PC-9 (cell line): ENCODE measurements around the gene LCK. TPM values are rescaled to one million over a fixed set of nuclear protein-coding genes. Genes with fewer than 3 reads are reported as not detected.

Source experiments
- BruUV-seq: library from RNA; stranded (reverse); fragments of 400-500 nt; replicated peaks from 2 replicates; lab custom pipeline; 2021; lab: Mats Ljungman, UMichigan
- CTCF ChIA-PET: fragments of 300-600 bp; sonication (Branson Sonifier 250); formaldehyde crosslinking; loops from one replicate; lab custom pipeline; 2022; ENCODE audit warnings: antibody characterized with exemption; lab: Charles Lee
- POLR2A ChIA-PET: fragments of 300-600 bp; sonication (Branson Sonifier 250); formaldehyde crosslinking; loops from one replicate; lab custom pipeline; 2022; ENCODE audit warnings: antibody characterized with exemption; ENCODE audit not compliant: unreplicated experiment; lab: Charles Lee
- DNase-seq, 2 experiments: peaks; one replicate each; pipeline versions ENCODE4 v3.0.0 to v3.0.0-alpha.2; 2015 to 2022; ENCODE audit warnings: mixed read lengths in 1 of 2
- H2AFZ ChIP-seq: fragments of 200-600 bp; sonication (generic); 2 replicates; pipeline ENCODE4 v1.8.1; 2017; ENCODE audit warnings: antibody characterized with exemption
- H3F3A ChIP-seq: fragments of 200-600 bp; sonication (generic); 2 replicates; pipeline ENCODE4 v1.8.1; 2017; ENCODE audit warnings: antibody characterized with exemption, mild to moderate bottlenecking, low read depth; ENCODE audit not compliant: insufficient read depth
- H3K27ac ChIP-seq: fragments of 200-600 bp; sonication (generic); 2 replicates; pipeline ENCODE4 v1.6.1; 2016; ENCODE audit warnings: mixed run types
- H3K27me3 ChIP-seq: fragments of 200-600 bp; sonication (generic); 2 replicates; pipeline ENCODE4 v1.6.1; 2016; ENCODE audit warnings: low read depth, mixed run types; ENCODE audit not compliant: insufficient read depth
- H3K36me3 ChIP-seq: fragments of 200-600 bp; sonication (generic); 2 replicates; pipeline ENCODE4 v1.6.1; 2016; ENCODE audit warnings: low read depth, mixed run types
- H3K4me1 ChIP-seq: fragments of 200-600 bp; sonication (generic); replicated peaks from 2 replicates; pipeline ENCODE4 v1.6.1; 2016; ENCODE audit warnings: mixed run types; ENCODE audit not compliant: insufficient read depth
- H3K4me2 ChIP-seq: fragments of 200-600 bp; sonication (generic); 2 replicates; pipeline ENCODE4 v1.6.1; 2017; ENCODE audit warnings: mixed run types
- H3K4me3 ChIP-seq: fragments of 200-600 bp; sonication (generic); 2 replicates; pipeline ENCODE4 v1.6.1; 2016; ENCODE audit warnings: mixed run types
- H3K79me2 ChIP-seq: fragments of 200-600 bp; sonication (generic); 2 replicates; pipeline ENCODE4 v1.6.1; 2017; ENCODE audit warnings: low read depth, mixed run types
- H3K9me2 ChIP-seq: fragments of 200-600 bp; sonication (generic); 2 replicates; pipeline ENCODE4 v1.8.1; 2017; ENCODE audit warnings: mild to moderate bottlenecking; ENCODE audit not compliant: insufficient read depth
- H3K9me3 ChIP-seq: fragments of 200-600 bp; sonication (generic); 2 replicates; pipeline ENCODE4 v1.8.1; 2016; ENCODE audit warnings: low read depth; ENCODE audit not compliant: insufficient read depth
- H4K20me1 ChIP-seq: fragments of 200-600 bp; sonication (generic); 2 replicates; pipeline ENCODE4 v1.8.1; 2017; ENCODE audit not compliant: insufficient read depth
- EZH2 ChIP-seq: fragments of 200-600 bp; sonication (generic); IDR thresholded peaks from 2 replicates; pipeline ENCODE4 v1.8.0; 2017; ENCODE audit warnings: antibody characterized with exemption, low read depth
- intact Hi-C: fragments of 100-400 bp; cut with micrococcal nuclease; formaldehyde crosslinking; loops from one replicate; pipeline ENCODE4 v1.10.0; 2022; ENCODE audit not compliant: unreplicated experiment
- total RNA-seq: library from RNA; stranded (reverse); gene quantifications from 2 replicates; pipeline ENCODE4 v1.2.3, GENCODE V29; 2021
- TF ChIP-seq, protein P1 (sequence below): fragments of 200-600 bp; sonication (generic); conservative IDR thresholded peaks from 2 replicates; pipeline ENCODE4 v1.6.1; 2017; ENCODE audit warnings: mixed run types, antibody characterized with exemption, mild to moderate bottlenecking, moderate library complexity

Gene LCK
- total RNA-seq, 1 experiment from 2014 or later: 2.0 TPM

DNA sequence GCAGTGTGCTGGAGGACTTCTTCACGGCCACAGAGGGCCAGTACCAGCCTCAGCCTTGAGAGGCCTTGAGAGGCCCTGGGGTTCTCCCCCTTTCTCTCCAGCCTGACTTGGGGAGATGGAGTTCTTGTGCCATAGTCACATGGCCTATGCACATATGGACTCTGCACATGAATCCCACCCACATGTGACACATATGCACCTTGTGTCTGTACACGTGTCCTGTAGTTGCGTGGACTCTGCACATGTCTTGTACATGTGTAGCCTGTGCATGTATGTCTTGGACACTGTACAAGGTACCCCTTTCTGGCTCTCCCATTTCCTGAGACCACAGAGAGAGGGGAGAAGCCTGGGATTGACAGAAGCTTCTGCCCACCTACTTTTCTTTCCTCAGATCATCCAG, 34.6 kb downstream of the LCK start:
- no peak overlapping the region for H3K4me2 ChIP-seq
- H3K9me2 ChIP-seq: no peaks in the 10 kb centered on the region
- H3K27ac ChIP-seq: no peak overlapping the region
- POLR2A ChIA-PET: no interaction called here
- no peaks in the 10 kb centered on the region for H3K9me3 ChIP-seq
- H3K27me3 ChIP-seq: no peaks in the 10 kb centered on the region
- H3F3A ChIP-seq: peaks cover 13% of the 10 kb centered on the region; the same call in 1 of the 2 replicates
- no TSS peak for BruUV-seq
- H4K20me1 ChIP-seq: no peaks in the 10 kb centered on the region
- intact Hi-C loops: no loop called here
- TF ChIP-seq, protein P1, sequence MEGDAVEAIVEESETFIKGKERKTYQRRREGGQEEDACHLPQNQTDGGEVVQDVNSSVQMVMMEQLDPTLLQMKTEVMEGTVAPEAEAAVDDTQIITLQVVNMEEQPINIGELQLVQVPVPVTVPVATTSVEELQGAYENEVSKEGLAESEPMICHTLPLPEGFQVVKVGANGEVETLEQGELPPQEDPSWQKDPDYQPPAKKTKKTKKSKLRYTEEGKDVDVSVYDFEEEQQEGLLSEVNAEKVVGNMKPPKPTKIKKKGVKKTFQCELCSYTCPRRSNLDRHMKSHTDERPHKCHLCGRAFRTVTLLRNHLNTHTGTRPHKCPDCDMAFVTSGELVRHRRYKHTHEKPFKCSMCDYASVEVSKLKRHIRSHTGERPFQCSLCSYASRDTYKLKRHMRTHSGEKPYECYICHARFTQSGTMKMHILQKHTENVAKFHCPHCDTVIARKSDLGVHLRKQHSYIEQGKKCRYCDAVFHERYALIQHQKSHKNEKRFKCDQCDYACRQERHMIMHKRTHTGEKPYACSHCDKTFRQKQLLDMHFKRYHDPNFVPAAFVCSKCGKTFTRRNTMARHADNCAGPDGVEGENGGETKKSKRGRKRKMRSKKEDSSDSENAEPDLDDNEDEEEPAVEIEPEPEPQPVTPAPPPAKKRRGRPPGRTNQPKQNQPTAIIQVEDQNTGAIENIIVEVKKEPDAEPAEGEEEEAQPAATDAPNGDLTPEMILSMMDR: no peak
- no peak for TF ChIP-seq EZH2
- DNase-seq: no peak
- no peaks in the 10 kb centered on the region for H3K36me3 ChIP-seq
- no peak overlapping the region for H2AFZ ChIP-seq
- H3K4me1 ChIP-seq: peaks cover 23% of the 10 kb centered on the region
- CTCF ChIA-PET: no interaction called here
- H3K79me2 ChIP-seq: no peaks in the 10 kb centered on the region
- H3K4me3 ChIP-seq: no peak overlapping the region

- peaks cover 27% of the 10 kb centered on the region for H3K4me1 ChIP-seq
- intact Hi-C loops: no loop called here
- no peaks in the 10 kb centered on the region for H3K36me3 ChIP-seq
- no TSS peak for BruUV-seq
- H3K4me2 ChIP-seq: no peak overlapping the region
- no peaks in the 10 kb centered on the region for H3K9me3 ChIP-seq
- H2AFZ ChIP-seq: no peak overlapping the region
- no peak for TF ChIP-seq EZH2
- TF ChIP-seq, protein P1: no peak
- H3K4me3 ChIP-seq: no peak overlapping the region
- H4K20me1 ChIP-seq: no peaks in the 10 kb centered on the region
- ChIA-PET CTCF (no interaction called here), POLR2A (no interaction called here)
- peaks cover 23% of the 10 kb centered on the region; the same call in 1 of the 2 replicates for H3F3A ChIP-seq
- no peaks in the 10 kb centered on the region for H3K9me2 ChIP-seq
- H3K27ac ChIP-seq: no peak overlapping the region
- no peaks in the 10 kb centered on the region for H3K27me3 ChIP-seq
- no peaks in the 10 kb centered on the region for H3K79me2 ChIP-seq
- DNase-seq: no peak
Measured at GRCh38 chr1:32286763-32287162, 35.7 kb downstream of the LCK start.

- Histone ChIP-seq H3K9me3 (no peaks in the 10 kb centered on the region), H3K27me3 (no peaks in the 10 kb centered on the region), H3K4me2 (peak overlapping the region; percentile 22), H2AFZ (no peak overlapping the region), H4K20me1 (no peaks in the 10 kb centered on the region), H3K9me2 (no peaks in the 10 kb centered on the region), H3K4me3 (no peak overlapping the region), H3K79me2 (peaks cover 23% of the 10 kb centered on the region), H3F3A (peaks cover 23% of the 10 kb centered on the region; the same call in 1 of the 2 replicates), H3K4me1 (peaks cover 34% of the 10 kb centered on the region), H3K27ac (peak overlapping the region; percentile 8), H3K36me3 (no peaks in the 10 kb centered on the region)
- peak in 1 of 2 experiments; percentile 68 for DNase-seq
- intact Hi-C loops: no loop called here
- POLR2A ChIA-PET: no interaction called here
- CTCF ChIA-PET: no interaction called here
- TF ChIP-seq, protein P1: no peak
- no peak for TF ChIP-seq EZH2
- no TSS peak for BruUV-seq
Measured at GRCh38 chr1:32289256-32289655, 38.2 kb downstream of the LCK start.
